Endothelial cell of umbilical vein (primary cell): ENCODE measurements around the gene LHPP. TPM values are rescaled to one million over a fixed set of nuclear protein-coding genes. Genes with fewer than 3 reads are reported as not detected.

Experiments used
- BruUV-seq: library from RNA; stranded (reverse); fragments of 400-500 nt; replicated peaks from 2 replicates; lab custom pipeline; 2021; lab: Mats Ljungman, UMichigan
- CTCF ChIA-PET: fragments of 300-600, 350-600 bp; sonication (Branson Sonifier 250); formaldehyde crosslinking; loops from one replicate; lab custom pipeline; 2021; ENCODE audit warnings: antibody characterized with exemption, inconsistent platforms; lab: Charles Lee
- POLR2A ChIA-PET: fragments of 300-600, 350-600 bp; sonication (Branson Sonifier 250); formaldehyde crosslinking; loops from one replicate; lab custom pipeline; 2021; ENCODE audit warnings: antibody characterized with exemption, inconsistent platforms; lab: Charles Lee
- DNase-seq: peaks from one replicate; pipeline ENCODE4 v3.0.0-alpha.2; 2011; ENCODE audit warnings: low read depth, low spot score
- FAIRE-seq: peaks from 2 replicates; lab custom pipeline; 2011; peaks lifted over from hg19 to GRCh38; lab: Jason Lieb, UNC
- H2AFZ ChIP-seq: 2 replicates; pipeline ENCODE4 v1.6.0; 2012; ENCODE audit warnings: low read depth, low read length, control low read depth, inconsistent platforms
- H3K27ac ChIP-seq: 2 replicates; pipeline ENCODE4 v1.5.1; 2011; ENCODE audit warnings: low read depth, mild to moderate bottlenecking, control low read depth, low read length, moderate library complexity; ENCODE audit not compliant: insufficient read depth
- H3K27me3 ChIP-seq, 2 experiments: 2 replicates each; pipeline versions ENCODE4 v1.6.0 to v1.6.1; 2011; ENCODE audit warnings: low read length in 2 of 2, mixed read lengths in 1 of 2; ENCODE audit not compliant: control insufficient read depth in 2 of 2, insufficient read depth in 2 of 2
- H3K36me3 ChIP-seq, 2 experiments: 2 replicates in 1 of 2; 3 replicates in 1 of 2; pipeline ENCODE4 v1.5.1; 2011; ENCODE audit warnings: low read length in 2 of 2, mild to moderate bottlenecking in 1 of 2, moderate library complexity in 1 of 2; ENCODE audit not compliant: control insufficient read depth in 2 of 2, insufficient read depth in 2 of 2; ENCODE audit errors: extremely low read depth in 1 of 2
- H3K4me1 ChIP-seq: 3 replicates; pipeline ENCODE4 v1.5.1; 2011; ENCODE audit warnings: mild to moderate bottlenecking, low read length; ENCODE audit not compliant: control insufficient read depth, insufficient read depth; ENCODE audit errors: extremely low read depth
- H3K4me2 ChIP-seq: 2 replicates; pipeline ENCODE4 v1.6.1; 2011; ENCODE audit warnings: low read length, control low read depth, mixed read lengths; ENCODE audit not compliant: insufficient read depth
- H3K4me3 ChIP-seq, 3 experiments: fragments of 200-600 bp in 1 of 3; sonication (generic), shearing (Covaris generic) in 1 of 3; replicated peaks in 1 of 3; 2 replicates each; pipeline ENCODE4 v1.5.1; 2011 to 2016; ENCODE audit warnings: control low read depth in 3 of 3, low read length in 3 of 3, mild to moderate bottlenecking in 2 of 3, inconsistent platforms in 1 of 3, low read depth in 1 of 3, moderate library complexity in 1 of 3; ENCODE audit not compliant: insufficient read depth in 1 of 3
- H3K79me2 ChIP-seq: 2 replicates; pipeline ENCODE4 v1.6.0; 2012; ENCODE audit warnings: low read length, inconsistent platforms; ENCODE audit not compliant: control insufficient read depth, insufficient read depth
- H3K9ac ChIP-seq: replicated peaks from 2 replicates; pipeline ENCODE3; 2011; ENCODE audit warnings: low read length, control low read depth; ENCODE audit not compliant: insufficient read depth; ENCODE audit errors: extremely low read depth
- H3K9me1 ChIP-seq: replicated peaks from 3 replicates; pipeline ENCODE4 v1.6.0; 2011; ENCODE audit warnings: mild to moderate bottlenecking, low read length; ENCODE audit not compliant: control insufficient read depth, insufficient read depth; ENCODE audit errors: extremely low read depth
- H3K9me3 ChIP-seq: replicated peaks from 2 replicates; pipeline ENCODE4 v1.5.1; 2012; ENCODE audit warnings: low read length, inconsistent platforms; ENCODE audit not compliant: control insufficient read depth, insufficient read depth
- H4K20me1 ChIP-seq: replicated peaks from 2 replicates; pipeline ENCODE3; 2011; ENCODE audit warnings: mild to moderate bottlenecking, low read length; ENCODE audit not compliant: control insufficient read depth, insufficient read depth; ENCODE audit errors: extremely low read depth
- EZH2 ChIP-seq: IDR thresholded peaks from 2 replicates; pipeline ENCODE4 v1.6.1; 2012; ENCODE audit warnings: borderline replicate concordance, low read depth, mild to moderate bottlenecking, moderate library complexity, low read length, inconsistent platforms; ENCODE audit not compliant: severe bottlenecking
- FOS ChIP-seq: IDR thresholded peaks from 2 replicates; pipeline ENCODE4 v1.6.1; 2011; ENCODE audit warnings: mild to moderate bottlenecking, low read length, moderate library complexity, borderline replicate concordance; ENCODE audit not compliant: insufficient read depth
- GATA2 ChIP-seq: IDR thresholded peaks from 2 replicates; pipeline ENCODE4 v1.7.0; 2011; ENCODE audit warnings: low read depth, mild to moderate bottlenecking, moderate library complexity, mixed read lengths, low read length; ENCODE audit not compliant: insufficient read length, insufficient read depth
- JUN ChIP-seq: IDR thresholded peaks from 2 replicates; pipeline ENCODE4 v1.6.1; 2011; ENCODE audit warnings: borderline replicate concordance, low read depth; ENCODE audit not compliant: insufficient read length, insufficient read depth
- MAX ChIP-seq: IDR thresholded peaks from 2 replicates; pipeline ENCODE4 v1.6.1; 2011; ENCODE audit not compliant: insufficient read depth, insufficient read length
- MYC ChIP-seq: IDR thresholded peaks from one replicate; pipeline ENCODE4 v1.6.1; 2011; ENCODE audit warnings: mild to moderate bottlenecking, low read depth, low read length
- POLR2A ChIP-seq: IDR thresholded peaks from 2 replicates; pipeline ENCODE4 v1.6.1; 2012; ENCODE audit warnings: low read depth, mild to moderate bottlenecking, control low read depth, low read length
- POLR2AphosphoS5 ChIP-seq: IDR thresholded peaks from 2 replicates; pipeline ENCODE4 v1.6.1; 2012; ENCODE audit warnings: low read depth, mild to moderate bottlenecking, control low read depth, low read length, moderate library complexity; ENCODE audit not compliant: insufficient read depth
- dilution Hi-C: fragments of 300-500 bp; cut with MboI; formaldehyde crosslinking; loops from one replicate; pipeline ENCODE4 v1.15.0; 2019; ENCODE audit warnings: low sequenced_read_pairs; ENCODE audit not compliant: extremely low pct_ligation_motif_present
- intact Hi-C: fragments of 100-400 bp; cut with micrococcal nuclease; formaldehyde crosslinking; loops from one replicate; pipeline ENCODE4 v1.10.0; 2022
- polyA plus RNA-seq, 4 experiments: library from polyadenylated mRNA; depleted of rRNA in 3 of 4; stranded (reverse) in 3 of 4; unstranded in 1 of 4; fragments of >200 nt; gene quantifications; 2 replicates each; pipeline versions ENCODE4 v1.2.1 to v1.2.3, GENCODE V29; 2011 to 2012; ENCODE audit warnings: missing spikeins in 1 of 4
- total RNA-seq: library from RNA; stranded (reverse); gene quantifications from 2 replicates; pipeline ENCODE4 v1.2.3, GENCODE V29; 2021
- TF ChIP-seq, protein P1 (sequence below), 2 donors: IDR thresholded peaks; 1 replicate in 1 of 2; 2 replicates in 1 of 2; pipeline ENCODE4 v1.5.1; 2011; ENCODE audit warnings: low read length in 2 of 2, mild to moderate bottlenecking in 2 of 2, moderate library complexity in 2 of 2, control low read depth in 1 of 2, inconsistent platforms in 1 of 2, low read depth in 1 of 2; ENCODE audit not compliant: insufficient read depth in 1 of 2; ENCODE audit errors: extremely low read depth in 1 of 2

LHPP gene
- total and polyA plus RNA-seq, 2 donors (not counting 3 experiments of a cell fraction or from before 2014, with no cell fraction given) = 5.8 to 11.2 TPM

GRCh38 chr10:124601431-124602120 is 140.0 kb downstream of the LHPP start:
- H3K9me1 ChIP-seq = no peaks in the 10 kb centered on the region
- no peak overlapping the region for H3K4me3 ChIP-seq
- no peak for FAIRE-seq
- no peaks in the 10 kb centered on the region for H3K4me1 ChIP-seq
- intact Hi-C loops = loop anchor here (10.0 kb wide), 1 partner anchor 1597 kb away; the partner anchor contains the start of genes ACADSB and IKZF5
- ChIA-PET CTCF (interaction anchor here (1.4 to 3.4 kb wide), 2 partner anchors 71 to 140 kb away, joined by 3 to 12 read pairs; no protein-coding TSS in a partner anchor), POLR2A (no interaction called here)
- H3K79me2 ChIP-seq = no peaks in the 10 kb centered on the region
- dilution Hi-C loops = no loop called here
- no peaks in the 10 kb centered on the region for H4K20me1 ChIP-seq
- no peak overlapping the region for H3K4me2 ChIP-seq
- H3K9me3 ChIP-seq = no peaks in the 10 kb centered on the region
- no peak overlapping the region for H2AFZ ChIP-seq
- no peaks in the 10 kb centered on the region for H3K27me3 ChIP-seq
- BruUV-seq = no TSS peak
- no peak for DNase-seq
- H3K36me3 ChIP-seq = no peaks in the 10 kb centered on the region
- TF ChIP-seq GATA2 = no peak
- TF ChIP-seq MYC = no peak
- TF ChIP-seq MAX = no peak
- TF ChIP-seq EZH2 = no peak
- no peak for TF ChIP-seq JUN
- TF ChIP-seq, protein P1, sequence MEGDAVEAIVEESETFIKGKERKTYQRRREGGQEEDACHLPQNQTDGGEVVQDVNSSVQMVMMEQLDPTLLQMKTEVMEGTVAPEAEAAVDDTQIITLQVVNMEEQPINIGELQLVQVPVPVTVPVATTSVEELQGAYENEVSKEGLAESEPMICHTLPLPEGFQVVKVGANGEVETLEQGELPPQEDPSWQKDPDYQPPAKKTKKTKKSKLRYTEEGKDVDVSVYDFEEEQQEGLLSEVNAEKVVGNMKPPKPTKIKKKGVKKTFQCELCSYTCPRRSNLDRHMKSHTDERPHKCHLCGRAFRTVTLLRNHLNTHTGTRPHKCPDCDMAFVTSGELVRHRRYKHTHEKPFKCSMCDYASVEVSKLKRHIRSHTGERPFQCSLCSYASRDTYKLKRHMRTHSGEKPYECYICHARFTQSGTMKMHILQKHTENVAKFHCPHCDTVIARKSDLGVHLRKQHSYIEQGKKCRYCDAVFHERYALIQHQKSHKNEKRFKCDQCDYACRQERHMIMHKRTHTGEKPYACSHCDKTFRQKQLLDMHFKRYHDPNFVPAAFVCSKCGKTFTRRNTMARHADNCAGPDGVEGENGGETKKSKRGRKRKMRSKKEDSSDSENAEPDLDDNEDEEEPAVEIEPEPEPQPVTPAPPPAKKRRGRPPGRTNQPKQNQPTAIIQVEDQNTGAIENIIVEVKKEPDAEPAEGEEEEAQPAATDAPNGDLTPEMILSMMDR (IDR thresholded peaks at IDR 0.05; ENCODE audit: extremely low read depth in 1 of 2, insufficient read depth in 1 of 2, low read depth in 1 of 2, low read length in 2 of 2) = no peak
- no peak for TF ChIP-seq FOS
- no peak for TF ChIP-seq POLR2A
- TF ChIP-seq POLR2AphosphoS5 = no peak
- no peak overlapping the region for H3K27ac ChIP-seq
- H3K9ac ChIP-seq = no peak overlapping the region
